ENCODE measurements around the gene CD70. TPM values are rescaled to one million over a fixed set of nuclear protein-coding genes. Genes with fewer than 3 reads are reported as not detected.
"Not testable (repeated sequence)": the region's sequence is repeated elsewhere in the genome, so short reads cannot be mapped to it uniquely, and the experiment has no call there.

The CD70 gene
- polyA plus RNA-seq, 2 donors, result 0.20 to 0.26 TPM

DNA sequence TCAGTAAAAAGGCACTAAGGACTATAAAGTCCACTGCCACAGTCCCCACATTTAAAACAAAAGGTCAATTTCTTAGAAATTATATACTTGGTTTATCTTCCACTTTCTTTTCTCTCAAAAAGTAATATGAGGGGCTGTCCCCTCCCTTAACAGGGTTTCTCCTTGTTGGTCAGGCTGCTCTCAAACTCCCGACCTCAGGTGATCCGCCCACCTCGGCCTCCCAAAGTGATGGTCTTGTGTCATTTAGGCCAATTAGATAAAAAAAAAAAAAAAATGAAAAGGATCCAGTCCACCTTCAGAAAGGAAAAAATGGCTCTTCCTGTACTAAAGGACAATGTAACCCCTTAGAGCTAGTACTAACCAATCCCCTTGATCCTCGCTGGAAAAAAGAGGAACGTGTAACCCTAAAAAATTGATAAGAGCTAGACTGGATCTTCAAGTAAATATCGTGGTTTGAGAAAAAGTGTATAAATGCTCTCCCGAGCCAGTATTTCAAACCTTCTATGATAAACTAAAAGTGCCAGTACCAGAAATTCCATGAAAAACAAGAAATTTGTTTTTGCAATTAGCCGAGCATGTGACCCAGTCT, 9.0 kb upstream of the CD70 start:
- no peaks in the 10 kb centered on the region for H3K27me3 ChIP-seq (ENCODE audit: control insufficient read depth in 1 of 2, insufficient read depth in 2 of 2, low read length in 2 of 2)
- no peak overlapping the region for H3K4me3 ChIP-seq (ENCODE audit: low read depth in 1 of 2, low read length in 2 of 2)
- no peaks in the 10 kb centered on the region for H3K4me1 ChIP-seq (ENCODE audit: control insufficient read depth in 2 of 2, insufficient read depth in 2 of 2, low read length in 1 of 2)
- no peak overlapping the region for H3K27ac ChIP-seq (ENCODE audit: low read depth in 2 of 2, low read length in 1 of 2)
- WGBS, 2 donors, result 82 to 83% methylated on average over 8 of the region's 8 CpGs
- no peaks in the 10 kb centered on the region for H3K36me3 ChIP-seq (ENCODE audit: control insufficient read depth in 2 of 2, insufficient read depth in 2 of 2, low read length in 1 of 2)
- no peaks in the 10 kb centered on the region for H3K9me3 ChIP-seq (ENCODE audit: control insufficient read depth in 2 of 2, insufficient read depth in 1 of 2, low read depth in 1 of 2, low read length in 1 of 2)

DNA sequence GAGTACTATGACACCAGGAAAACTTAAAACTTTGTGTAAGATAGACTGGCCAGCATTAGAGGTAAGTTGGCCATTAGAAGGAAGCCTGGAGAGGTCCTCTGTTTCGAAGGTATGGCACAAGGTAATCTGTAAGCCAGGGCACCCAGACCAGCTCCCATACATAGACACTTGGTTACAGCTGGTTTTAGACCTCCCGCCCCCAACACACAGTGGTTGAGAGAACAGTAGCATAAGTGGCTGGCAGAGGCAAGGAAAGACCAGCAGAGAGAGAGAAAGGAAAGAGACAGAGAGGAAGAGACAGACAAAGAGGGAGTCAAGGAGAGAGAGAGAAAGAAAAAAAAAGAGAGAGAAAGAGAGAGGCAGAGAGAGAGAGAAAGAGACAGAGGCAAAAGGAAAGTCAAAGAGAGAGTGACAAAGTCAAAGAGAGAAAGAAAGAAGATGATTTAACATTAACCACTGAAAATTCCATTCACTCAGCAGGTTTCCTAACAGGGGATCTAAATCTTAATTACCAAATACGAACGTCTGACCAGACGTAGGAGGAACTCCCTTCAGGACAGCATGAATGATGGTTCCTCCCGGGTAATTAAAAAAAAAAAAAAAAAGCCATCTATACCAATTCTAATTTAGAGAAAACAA, 7.4 kb upstream of the CD70 start:
- 53 to 58% methylated on average over 6 of the region's 6 CpGs for WGBS, 2 donors
- not testable (repeated sequence) for H3K9me3 ChIP-seq (ENCODE audit: control insufficient read depth in 2 of 2, insufficient read depth in 1 of 2, low read depth in 1 of 2, low read length in 1 of 2); H3K27me3 ChIP-seq (ENCODE audit: control insufficient read depth in 1 of 2, insufficient read depth in 2 of 2, low read length in 2 of 2); H3K4me1 ChIP-seq (ENCODE audit: control insufficient read depth in 2 of 2, insufficient read depth in 2 of 2, low read length in 1 of 2); H3K36me3 ChIP-seq (ENCODE audit: control insufficient read depth in 2 of 2, insufficient read depth in 2 of 2, low read length in 1 of 2); H3K4me3 ChIP-seq (ENCODE audit: low read depth in 1 of 2, low read length in 2 of 2); H3K27ac ChIP-seq (ENCODE audit: low read depth in 2 of 2, low read length in 1 of 2)

DNA sequence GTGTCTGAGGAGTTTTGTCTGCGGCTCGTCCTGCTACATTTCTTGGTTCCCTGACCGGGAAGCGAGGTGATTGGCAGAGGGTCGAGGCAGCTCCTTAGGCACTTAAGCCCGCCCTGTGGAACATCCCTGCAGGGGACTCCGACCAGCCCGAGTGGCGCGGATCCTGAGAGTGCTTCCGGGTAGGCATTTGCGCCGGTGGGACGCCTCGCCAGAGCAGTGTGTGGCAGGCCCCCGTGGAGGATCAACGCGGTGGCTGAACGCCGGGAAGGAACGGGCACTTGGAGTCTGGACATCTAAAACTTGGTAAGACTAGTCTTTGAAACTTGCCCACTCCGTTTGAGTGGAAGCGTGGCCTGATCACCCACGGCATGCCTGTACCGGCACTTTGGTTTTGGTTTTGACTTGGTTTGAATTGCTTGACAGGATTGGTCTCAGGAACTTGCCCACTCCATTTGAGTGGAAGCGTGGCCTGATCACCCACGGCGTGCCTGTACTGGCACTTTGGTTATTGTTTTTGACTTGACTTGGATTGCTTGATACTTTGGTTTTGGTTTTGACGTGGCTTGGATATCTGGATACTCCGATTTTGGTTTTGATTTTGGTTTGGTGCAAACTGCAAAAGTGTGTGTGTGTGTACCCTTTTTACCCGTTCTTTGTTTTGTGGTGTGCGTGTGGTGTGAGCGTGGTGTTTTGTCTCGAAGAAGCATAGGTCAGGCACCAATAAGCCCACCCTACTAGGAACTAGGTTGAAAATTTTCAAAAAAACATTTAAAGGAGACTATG, 6.7 kb upstream of the CD70 start:
- 89 to 91% methylated on average over 34 of the region's 34 CpGs for WGBS, 2 donors
- H3K4me1 ChIP-seq (ENCODE audit: control insufficient read depth in 2 of 2, insufficient read depth in 2 of 2, low read length in 1 of 2); H3K27ac ChIP-seq (ENCODE audit: low read depth in 2 of 2, low read length in 1 of 2); H3K9me3 ChIP-seq (ENCODE audit: control insufficient read depth in 2 of 2, insufficient read depth in 1 of 2, low read depth in 1 of 2, low read length in 1 of 2); H3K27me3 ChIP-seq (ENCODE audit: control insufficient read depth in 1 of 2, insufficient read depth in 2 of 2, low read length in 2 of 2); H3K36me3 ChIP-seq (ENCODE audit: control insufficient read depth in 2 of 2, insufficient read depth in 2 of 2, low read length in 1 of 2); H3K4me3 ChIP-seq (ENCODE audit: low read depth in 1 of 2, low read length in 2 of 2): not testable (repeated sequence)

DNA sequence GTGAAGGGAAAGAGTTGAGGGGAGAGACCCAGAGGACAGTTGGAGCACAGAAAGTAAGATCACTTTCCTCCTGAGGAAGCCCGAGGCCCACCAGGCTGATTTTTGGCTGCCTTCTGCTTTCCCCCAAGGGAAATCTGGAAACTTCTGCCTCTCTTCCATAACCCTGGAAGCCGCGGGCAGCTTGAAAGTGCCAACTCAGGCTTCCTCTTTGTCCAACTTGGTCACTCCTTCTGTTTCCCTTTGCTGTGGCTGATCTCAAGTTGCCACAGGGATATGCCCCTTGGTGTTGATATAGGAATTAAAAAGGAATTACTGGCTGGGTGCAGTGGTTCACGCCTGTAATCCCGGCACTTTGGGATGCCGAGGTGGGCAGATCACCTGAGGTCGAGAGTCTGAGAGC, 5.7 kb upstream of the CD70 start:
- Histone ChIP-seq H3K4me3 (ENCODE audit: low read depth in 1 of 2, low read length in 2 of 2) (no peak overlapping the region), H3K36me3 (ENCODE audit: control insufficient read depth in 2 of 2, insufficient read depth in 2 of 2, low read length in 1 of 2) (no peaks in the 10 kb centered on the region), H3K9me3 (ENCODE audit: control insufficient read depth in 2 of 2, insufficient read depth in 1 of 2, low read depth in 1 of 2, low read length in 1 of 2) (no peaks in the 10 kb centered on the region), H3K27ac (ENCODE audit: low read depth in 2 of 2, low read length in 1 of 2) (no peak overlapping the region), H3K4me1 (ENCODE audit: control insufficient read depth in 2 of 2, insufficient read depth in 2 of 2, low read length in 1 of 2) (no peaks in the 10 kb centered on the region), H3K27me3 (ENCODE audit: control insufficient read depth in 1 of 2, insufficient read depth in 2 of 2, low read length in 2 of 2) (no peaks in the 10 kb centered on the region)
- WGBS, 2 donors, result 73 to 79% methylated on average over 7 of the region's 7 CpGs

DNA sequence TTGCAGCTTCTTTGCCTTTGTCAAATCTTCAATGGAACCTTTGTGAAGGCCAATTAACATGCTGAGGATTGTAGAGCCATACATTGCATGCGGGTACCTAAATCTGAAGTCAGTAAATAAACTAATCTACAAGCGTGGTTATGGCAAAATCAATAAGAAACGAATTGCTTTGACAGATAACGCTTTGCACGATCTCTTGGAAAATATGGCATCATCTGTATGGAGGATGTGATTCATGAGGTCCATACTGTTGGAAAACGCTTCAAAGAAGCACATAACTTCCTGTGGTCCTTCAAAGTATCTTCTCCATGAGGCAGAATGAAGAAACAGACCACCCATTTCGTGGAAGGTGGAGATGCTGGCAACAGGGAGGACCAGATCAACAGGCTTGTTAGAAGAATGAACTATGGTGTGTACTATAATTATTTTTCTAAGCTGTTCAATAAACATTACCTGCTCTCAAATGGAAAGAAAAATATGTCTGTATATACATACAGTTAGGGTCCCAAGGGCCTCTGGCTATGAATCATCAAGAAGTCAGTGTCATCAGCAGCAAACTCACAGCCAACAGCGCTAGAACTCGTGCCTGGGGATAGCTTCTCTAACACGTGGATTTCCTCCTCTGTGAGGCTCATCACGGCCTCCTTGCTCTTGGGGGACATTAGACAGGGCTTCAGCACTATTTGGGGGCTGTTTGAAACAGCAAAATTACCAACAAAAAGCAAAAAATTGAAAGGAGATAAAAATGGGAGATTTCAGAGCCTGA, 2.9 kb upstream of the CD70 start:
- Histone ChIP-seq H3K4me1 (ENCODE audit: control insufficient read depth in 2 of 2, insufficient read depth in 2 of 2, low read length in 1 of 2) (peaks cover 0 to 3% of the 10 kb centered on the region in 2 donors), H3K27ac (ENCODE audit: low read depth in 2 of 2, low read length in 1 of 2) (no peak overlapping the region), H3K4me3 (ENCODE audit: low read depth in 1 of 2, low read length in 2 of 2) (no peak overlapping the region), H3K9me3 (ENCODE audit: control insufficient read depth in 2 of 2, insufficient read depth in 1 of 2, low read depth in 1 of 2, low read length in 1 of 2) (peaks cover 0 to 4% of the 10 kb centered on the region in 2 donors), H3K36me3 (ENCODE audit: control insufficient read depth in 2 of 2, insufficient read depth in 2 of 2, low read length in 1 of 2) (no peaks in the 10 kb centered on the region), H3K27me3 (ENCODE audit: control insufficient read depth in 1 of 2, insufficient read depth in 2 of 2, low read length in 2 of 2) (peaks cover 0 to 7% of the 10 kb centered on the region in 2 donors)
- WGBS, 2 donors, result 48 to 57% methylated on average over 11 of the region's 11 CpGs

DNA sequence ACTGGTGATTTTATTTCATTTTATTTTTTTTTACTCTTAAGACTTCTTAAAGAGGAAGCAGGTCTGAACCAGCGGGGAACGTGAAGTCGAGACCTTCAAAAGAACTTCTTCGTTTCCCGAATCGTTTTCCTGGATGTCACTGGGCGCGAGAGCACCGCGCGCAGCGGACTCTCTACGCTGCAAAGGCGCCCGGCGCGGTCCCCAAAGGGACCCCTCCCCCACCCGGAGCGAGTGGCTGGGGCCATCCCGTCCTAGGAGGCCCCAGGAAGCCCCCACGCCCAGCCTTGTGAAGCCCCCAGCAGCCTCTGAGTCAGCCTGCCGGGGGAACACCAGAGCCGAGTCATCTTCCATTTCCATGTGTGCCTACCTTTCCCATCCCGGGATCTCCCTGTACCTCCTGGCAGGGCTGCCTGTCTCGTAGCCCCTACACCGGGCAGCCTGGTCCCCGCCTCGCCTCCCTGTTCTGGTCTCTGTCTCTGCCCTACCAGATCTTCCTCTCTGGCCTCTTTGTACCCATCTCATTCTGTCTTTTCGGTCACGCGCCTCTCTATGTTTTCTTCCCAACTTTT, 608 bp downstream of the CD70 start:
- H3K4me1 ChIP-seq (ENCODE audit: control insufficient read depth in 2 of 2, insufficient read depth in 2 of 2, low read length in 1 of 2), result peaks cover 0 to 9% of the 10 kb centered on the region in 2 donors
- 2% methylated on average over 31 of the region's 31 CpGs for WGBS, 2 donors
- H3K9me3 ChIP-seq (ENCODE audit: control insufficient read depth in 2 of 2, insufficient read depth in 1 of 2, low read depth in 1 of 2, low read length in 1 of 2), result peaks cover 0 to 4% of the 10 kb centered on the region in 2 donors
- peak overlapping the region in 1 of 2 donors; percentile 13 for H3K4me3 ChIP-seq (ENCODE audit: low read depth in 1 of 2, low read length in 2 of 2)
- no peaks in the 10 kb centered on the region for H3K36me3 ChIP-seq (ENCODE audit: control insufficient read depth in 2 of 2, insufficient read depth in 2 of 2, low read length in 1 of 2)
- no peak overlapping the region for H3K27ac ChIP-seq (ENCODE audit: low read depth in 2 of 2, low read length in 1 of 2)
- peaks cover 0 to 17% of the 10 kb centered on the region in 2 donors for H3K27me3 ChIP-seq (ENCODE audit: control insufficient read depth in 1 of 2, insufficient read depth in 2 of 2, low read length in 2 of 2)

DNA sequence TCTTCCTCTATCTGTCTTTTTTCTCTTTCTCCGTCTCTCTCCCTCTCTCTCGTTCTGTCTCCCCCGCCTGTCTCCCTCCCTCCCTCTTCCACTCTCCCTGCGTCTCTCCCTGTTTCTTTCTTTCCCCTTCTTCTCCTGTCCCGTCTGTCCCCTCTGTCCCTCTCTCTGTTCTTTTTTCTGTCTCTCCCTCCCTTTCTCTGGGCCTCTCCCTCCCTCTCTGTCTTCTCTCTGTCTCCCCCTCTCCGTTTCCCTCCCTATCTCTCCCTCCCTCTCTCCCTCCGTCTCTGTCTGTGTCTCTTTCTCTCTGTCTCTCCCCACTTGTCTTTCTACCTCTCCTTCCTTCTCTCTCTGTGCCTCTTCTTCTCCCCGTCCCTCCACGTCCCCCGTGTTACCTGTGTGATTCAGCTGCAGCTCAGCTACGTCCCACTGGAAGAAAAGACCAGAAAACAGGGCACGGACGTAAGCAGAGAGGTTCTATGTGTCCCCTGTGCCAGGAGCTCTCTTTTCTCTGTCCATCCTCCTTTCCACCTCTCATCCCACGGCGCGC, 1.2 kb downstream of the CD70 start:
- Histone ChIP-seq H3K27me3 (ENCODE audit: control insufficient read depth in 1 of 2, insufficient read depth in 2 of 2, low read length in 2 of 2) (peaks cover 0 to 17% of the 10 kb centered on the region in 2 donors), H3K4me3 (ENCODE audit: low read depth in 1 of 2, low read length in 2 of 2) (no peak overlapping the region), H3K27ac (ENCODE audit: low read depth in 2 of 2, low read length in 1 of 2) (no peak overlapping the region), H3K36me3 (ENCODE audit: control insufficient read depth in 2 of 2, insufficient read depth in 2 of 2, low read length in 1 of 2) (no peaks in the 10 kb centered on the region), H3K4me1 (ENCODE audit: control insufficient read depth in 2 of 2, insufficient read depth in 2 of 2, low read length in 1 of 2) (peaks cover 0 to 9% of the 10 kb centered on the region in 2 donors), H3K9me3 (ENCODE audit: control insufficient read depth in 2 of 2, insufficient read depth in 1 of 2, low read depth in 1 of 2, low read length in 1 of 2) (peaks cover 0 to 4% of the 10 kb centered on the region in 2 donors)
- WGBS, 2 donors, result 4 to 8% methylated on average over 16 of the region's 16 CpGs

DNA sequence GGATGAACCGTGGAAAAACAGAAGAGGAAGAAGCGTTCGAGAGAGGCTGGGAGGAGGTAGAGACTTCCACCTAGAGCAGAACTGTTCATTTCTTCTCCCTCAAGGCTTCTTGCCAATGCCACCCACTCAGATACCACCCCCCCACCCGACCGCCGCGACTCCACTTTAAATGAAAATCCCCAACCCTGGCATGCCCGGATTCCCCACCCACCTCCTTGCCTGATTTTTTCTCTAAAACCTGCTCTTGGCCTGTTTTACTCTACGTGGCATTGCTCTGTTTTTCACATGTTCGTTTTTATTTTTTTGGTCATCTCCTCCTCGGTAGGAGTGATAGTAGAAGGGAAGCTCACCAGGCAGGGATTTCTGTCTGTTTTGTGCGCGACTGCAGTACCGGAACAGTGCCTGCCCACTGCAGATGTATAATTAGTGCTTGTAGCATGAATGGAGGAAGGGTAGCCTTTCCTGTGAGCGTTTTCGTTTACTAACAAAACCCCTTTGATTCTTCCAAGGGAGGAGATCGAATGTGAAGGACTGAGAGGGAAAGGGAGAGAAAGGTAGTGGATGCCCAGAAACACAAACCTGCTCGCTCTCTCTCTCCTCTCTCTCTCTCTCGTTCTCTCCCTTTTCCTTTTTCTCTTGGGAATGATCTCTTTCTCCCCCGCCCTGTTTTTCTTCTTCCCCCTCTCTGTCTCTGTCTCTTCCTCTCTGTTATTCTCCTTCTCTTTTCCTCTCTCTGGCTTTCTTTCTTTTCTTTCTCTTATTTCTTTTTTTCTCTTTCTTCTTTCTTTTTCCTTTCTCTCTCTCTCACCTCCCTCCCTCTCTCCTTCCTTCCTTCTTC, 2.2 kb downstream of the CD70 start:
- Histone ChIP-seq H3K27ac (ENCODE audit: low read depth in 2 of 2, low read length in 1 of 2) (no peak overlapping the region), H3K4me3 (ENCODE audit: low read depth in 1 of 2, low read length in 2 of 2) (no peak overlapping the region), H3K27me3 (ENCODE audit: control insufficient read depth in 1 of 2, insufficient read depth in 2 of 2, low read length in 2 of 2) (peaks cover 0 to 17% of the 10 kb centered on the region in 2 donors), H3K36me3 (ENCODE audit: control insufficient read depth in 2 of 2, insufficient read depth in 2 of 2, low read length in 1 of 2) (no peaks in the 10 kb centered on the region), H3K9me3 (ENCODE audit: control insufficient read depth in 2 of 2, insufficient read depth in 1 of 2, low read depth in 1 of 2, low read length in 1 of 2) (peaks cover 0 to 4% of the 10 kb centered on the region in 2 donors), H3K4me1 (ENCODE audit: control insufficient read depth in 2 of 2, insufficient read depth in 2 of 2, low read length in 1 of 2) (peaks cover 0 to 9% of the 10 kb centered on the region in 2 donors)
- 5 to 7% methylated on average over 20 of the region's 20 CpGs for WGBS, 2 donors

Data from esophagus (tissue), 2 donors.